Vagina (tissue), 2 donors: ENCODE measurements around the gene NTRK3. TPM values are rescaled to one million over a fixed set of nuclear protein-coding genes. Genes with fewer than 3 reads are reported as not detected.

Experiments used
- DNase-seq, 2 donors: peaks; one replicate each; pipeline ENCODE4 v3.0.0-alpha.2; 2017; ENCODE audit errors: extremely low spot score in 2 of 2
- H3K27ac ChIP-seq: fragments of 200-600 bp; sonication (generic); one replicate; pipeline ENCODE4 v1.5.1; 2019
- H3K27me3 ChIP-seq: fragments of 200-600 bp; sonication (generic); one replicate; pipeline ENCODE4 v1.5.1; 2019
- H3K36me3 ChIP-seq, 2 donors: fragments of 200-600 bp; sonication (generic); one replicate each; pipeline ENCODE4 v1.5.1; 2017 to 2019
- H3K4me1 ChIP-seq: fragments of 200-600 bp; sonication (generic); one replicate; pipeline ENCODE4 v1.5.1; 2019
- H3K4me3 ChIP-seq, 2 donors: fragments of 200-600 bp; sonication (generic); 1 replicate in 1 of 2; 2 replicates in 1 of 2; pipeline ENCODE4 v1.5.1; 2016 to 2019
- H3K9me3 ChIP-seq: fragments of 200-600 bp; sonication (generic); one replicate; pipeline ENCODE4 v1.5.1; 2019
- POLR2A ChIP-seq, 2 donors: fragments of 450-650 bp; IDR thresholded peaks; one replicate each; pipeline ENCODE4 v1.6.1; 2017; ENCODE audit warnings: antibody characterized with exemption in 2 of 2, mild to moderate bottlenecking in 2 of 2, moderate library complexity in 2 of 2
- POLR2AphosphoS5 ChIP-seq, 2 donors: sonication (generic); formaldehyde crosslinking; IDR thresholded peaks; one replicate each; pipeline ENCODE4 v1.9.0; 2017; ENCODE audit warnings: antibody characterized with exemption in 2 of 2, mild to moderate bottlenecking in 2 of 2, low read depth in 1 of 2; ENCODE audit not compliant: insufficient read depth in 1 of 2
- intact Hi-C: fragments of 100-400 bp; cut with DNase I; formaldehyde crosslinking; loops from one replicate; pipeline ENCODE4 v1.15.1; 2023
- total RNA-seq: library from RNA; depleted of rRNA; stranded (reverse); fragments of >200 nt; gene quantifications from one replicate; pipeline ENCODE4 v1.2.3, GENCODE V29; 2016
- TF ChIP-seq, protein P1 (sequence below), 3 experiments: fragments of 450-650 bp in 2 of 3; fragments of 200-600 bp in 1 of 3; sonication (generic) in 1 of 3; IDR thresholded peaks; one replicate each; pipeline ENCODE4 v1.5.1; 2017 to 2019; ENCODE audit warnings: antibody characterized with exemption in 3 of 3, mild to moderate bottlenecking in 2 of 3, moderate library complexity in 2 of 3

The NTRK3 gene
- total RNA-seq, 1 donor from 2014 or later, result 4.9 TPM

DNA sequence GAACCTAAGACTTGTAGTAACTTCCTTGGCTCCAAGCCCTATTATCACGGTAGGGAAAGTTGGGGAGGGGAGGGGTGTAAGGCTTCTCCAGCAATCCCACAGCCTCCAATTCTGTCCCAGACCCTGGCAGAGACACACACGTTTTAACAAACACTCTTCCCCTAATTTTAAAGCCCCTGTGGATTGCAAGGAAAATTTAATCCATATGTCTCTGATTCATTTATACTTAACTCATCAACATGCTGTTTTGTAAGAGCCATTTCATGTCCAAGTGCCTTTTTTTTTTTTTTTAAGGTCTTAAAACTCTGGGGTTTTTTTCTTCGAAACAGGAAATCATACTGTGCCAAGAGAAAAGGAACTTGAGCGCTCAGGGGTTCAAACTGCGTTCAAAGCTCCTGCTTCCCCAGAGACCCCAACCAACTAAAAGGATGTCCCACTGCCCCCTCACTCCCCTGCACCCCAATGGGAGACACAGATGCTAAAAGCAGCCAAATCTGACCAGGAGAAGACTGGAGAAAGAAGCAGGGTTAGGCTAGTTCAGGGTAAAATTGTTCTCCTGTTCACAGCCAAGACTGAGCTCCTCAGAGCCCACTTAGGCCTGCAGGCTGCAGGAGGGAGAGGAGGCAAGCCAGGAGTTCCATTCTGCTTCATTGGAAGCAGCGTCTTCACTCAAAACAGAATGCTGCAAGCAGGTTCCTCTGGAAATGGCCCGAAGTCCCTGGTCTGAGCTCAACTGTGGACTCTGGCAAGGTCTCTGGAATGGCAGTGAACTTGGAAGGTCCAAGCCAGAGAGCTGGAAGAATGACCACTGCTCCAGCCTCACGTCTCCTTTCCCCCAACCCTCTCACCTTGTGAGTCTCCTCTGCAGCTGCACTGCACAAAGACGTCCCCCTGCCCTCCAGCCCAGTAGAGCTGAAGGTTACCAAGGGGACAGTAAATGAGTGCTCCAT, 172.5 kb downstream of the NTRK3 start:
- H3K36me3 ChIP-seq, result no peaks in the 10 kb centered on the region
- H3K9me3 ChIP-seq, result no peaks in the 10 kb centered on the region
- DNase-seq, result no peak
- peaks cover 10% of the 10 kb centered on the region for H3K4me1 ChIP-seq
- intact Hi-C loops, result no loop called here
- H3K4me3 ChIP-seq, result no peak overlapping the region
- TF ChIP-seq, protein P1, sequence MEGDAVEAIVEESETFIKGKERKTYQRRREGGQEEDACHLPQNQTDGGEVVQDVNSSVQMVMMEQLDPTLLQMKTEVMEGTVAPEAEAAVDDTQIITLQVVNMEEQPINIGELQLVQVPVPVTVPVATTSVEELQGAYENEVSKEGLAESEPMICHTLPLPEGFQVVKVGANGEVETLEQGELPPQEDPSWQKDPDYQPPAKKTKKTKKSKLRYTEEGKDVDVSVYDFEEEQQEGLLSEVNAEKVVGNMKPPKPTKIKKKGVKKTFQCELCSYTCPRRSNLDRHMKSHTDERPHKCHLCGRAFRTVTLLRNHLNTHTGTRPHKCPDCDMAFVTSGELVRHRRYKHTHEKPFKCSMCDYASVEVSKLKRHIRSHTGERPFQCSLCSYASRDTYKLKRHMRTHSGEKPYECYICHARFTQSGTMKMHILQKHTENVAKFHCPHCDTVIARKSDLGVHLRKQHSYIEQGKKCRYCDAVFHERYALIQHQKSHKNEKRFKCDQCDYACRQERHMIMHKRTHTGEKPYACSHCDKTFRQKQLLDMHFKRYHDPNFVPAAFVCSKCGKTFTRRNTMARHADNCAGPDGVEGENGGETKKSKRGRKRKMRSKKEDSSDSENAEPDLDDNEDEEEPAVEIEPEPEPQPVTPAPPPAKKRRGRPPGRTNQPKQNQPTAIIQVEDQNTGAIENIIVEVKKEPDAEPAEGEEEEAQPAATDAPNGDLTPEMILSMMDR (IDR thresholded peaks at IDR 0.05), result no peak
- peak in 1 of 2 donors; percentile 25 for TF ChIP-seq POLR2AphosphoS5 (IDR thresholded peaks at IDR 0.05; ENCODE audit: insufficient read depth in 1 of 2, low read depth in 1 of 2)
- no peak overlapping the region for H3K27ac ChIP-seq
- no peaks in the 10 kb centered on the region for H3K27me3 ChIP-seq

DNA sequence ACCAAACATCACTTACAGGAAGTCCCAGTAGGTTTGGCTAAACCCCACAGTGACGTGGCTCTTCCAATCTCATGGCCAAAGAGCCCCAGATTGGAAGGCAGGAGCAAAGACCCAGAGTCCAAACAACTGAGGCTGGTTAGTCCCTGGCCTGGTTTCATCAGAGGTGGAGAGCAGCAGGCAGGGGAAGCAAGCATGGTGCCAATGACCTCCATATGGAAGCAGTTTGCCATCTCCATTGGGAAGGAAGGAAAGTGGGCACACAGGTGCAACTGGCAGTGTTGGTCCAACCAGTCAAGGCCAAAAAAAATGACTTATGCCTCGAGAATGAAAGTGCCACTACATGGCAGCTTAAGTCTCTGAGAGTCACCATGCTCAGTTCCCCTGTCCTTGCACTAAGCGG, 175.9 kb downstream of the NTRK3 start:
- Histone ChIP-seq H3K9me3 (no peaks in the 10 kb centered on the region), H3K27ac (no peak overlapping the region), H3K36me3 (no peaks in the 10 kb centered on the region), H3K27me3 (no peaks in the 10 kb centered on the region), H3K4me1 (peaks cover 10% of the 10 kb centered on the region), H3K4me3 (no peak overlapping the region)
- TF ChIP-seq, protein P1 (IDR thresholded peaks at IDR 0.05), result no peak
- no peak for TF ChIP-seq POLR2AphosphoS5 (IDR thresholded peaks at IDR 0.05; ENCODE audit: insufficient read depth in 1 of 2, low read depth in 1 of 2)
- no peak for TF ChIP-seq POLR2A (IDR thresholded peaks at IDR 0.05)
- DNase-seq, result no peak
- intact Hi-C loops, result no loop called here

DNA sequence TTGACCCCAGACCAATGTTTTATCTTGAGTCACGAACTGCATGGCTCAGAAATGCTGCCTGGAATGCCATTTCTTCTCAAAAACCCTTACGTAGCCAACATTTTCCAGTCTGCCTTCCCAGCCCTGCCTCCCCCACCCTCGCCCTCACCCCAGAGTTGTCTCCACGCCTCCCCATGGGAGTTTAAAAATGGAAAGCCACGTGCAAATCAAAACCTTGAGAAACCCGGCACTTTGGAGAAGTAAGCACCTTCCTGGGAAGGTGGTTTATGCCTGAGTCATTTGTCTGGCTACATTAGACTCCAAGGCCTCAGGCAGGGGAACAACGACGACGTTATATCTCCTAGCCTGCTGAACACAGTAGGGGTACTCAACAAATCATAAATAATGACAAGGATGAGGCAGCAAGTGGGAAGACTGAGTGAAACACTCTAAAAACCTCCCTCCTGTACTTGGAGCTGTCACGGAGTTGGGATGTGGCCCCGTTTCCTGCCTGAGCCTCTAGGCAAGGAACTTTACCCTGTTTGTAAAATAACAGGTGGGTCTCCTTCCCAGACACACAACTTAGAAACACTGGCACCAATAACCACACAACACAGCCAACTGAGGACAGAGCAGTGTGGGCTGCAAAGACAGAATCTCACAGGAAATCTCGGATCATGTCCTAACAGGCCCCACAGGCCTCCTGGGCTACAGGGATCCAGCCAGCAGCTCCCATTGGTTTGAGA, 179.1 kb downstream of the NTRK3 start:
- TF ChIP-seq, protein P1 (IDR thresholded peaks at IDR 0.05), result no peak
- no peak for TF ChIP-seq POLR2AphosphoS5 (IDR thresholded peaks at IDR 0.05; ENCODE audit: insufficient read depth in 1 of 2, low read depth in 1 of 2)
- no peak for TF ChIP-seq POLR2A (IDR thresholded peaks at IDR 0.05)

DNA sequence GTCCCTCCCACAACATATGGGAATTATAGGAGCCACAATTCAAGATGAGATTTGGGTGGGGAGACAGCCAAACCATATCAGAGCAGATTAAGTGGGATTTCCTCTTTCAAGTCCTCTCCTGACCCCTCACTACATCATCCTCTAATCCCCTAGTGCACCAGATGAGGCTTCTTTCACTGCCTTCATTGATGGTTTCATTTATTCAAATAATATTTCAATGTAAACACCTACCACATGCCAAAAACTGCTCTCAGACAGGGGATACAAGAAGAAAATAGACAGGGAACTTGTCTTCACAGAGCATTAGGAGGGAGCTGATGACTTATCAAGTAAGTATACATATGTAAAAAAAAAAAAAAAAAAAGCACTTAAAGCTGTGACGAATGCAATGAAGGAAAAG, 180.2 kb downstream of the NTRK3 start:
- intact Hi-C loops, result loop anchor here (10.0 kb wide), 1 partner anchor 102 kb away; no protein-coding TSS in a partner anchor
- no peak for TF ChIP-seq POLR2AphosphoS5 (IDR thresholded peaks at IDR 0.05; ENCODE audit: insufficient read depth in 1 of 2, low read depth in 1 of 2)
- no peak for TF ChIP-seq POLR2A (IDR thresholded peaks at IDR 0.05)
- TF ChIP-seq, protein P1 (IDR thresholded peaks at IDR 0.05), result no peak
- DNase-seq, result no peak
- H3K4me1 ChIP-seq, result no peaks in the 10 kb centered on the region
- no peak overlapping the region for H3K4me3 ChIP-seq
- H3K9me3 ChIP-seq, result no peaks in the 10 kb centered on the region
- no peak overlapping the region for H3K27ac ChIP-seq
- no peaks in the 10 kb centered on the region for H3K27me3 ChIP-seq
- H3K36me3 ChIP-seq, result no peaks in the 10 kb centered on the region

More for the DNA sequence above, 179.1 kb downstream of the NTRK3 start:
- Histone ChIP-seq H3K4me1 (no peaks in the 10 kb centered on the region), H3K36me3 (no peaks in the 10 kb centered on the region), H3K27ac (no peak overlapping the region), H3K4me3 (no peak overlapping the region), H3K9me3 (no peaks in the 10 kb centered on the region), H3K27me3 (no peaks in the 10 kb centered on the region)
- intact Hi-C loops, result loop anchor here (10.0 kb wide), 1 partner anchor 103 kb away; no protein-coding TSS in a partner anchor
- DNase-seq, result no peak
